Suprapubic skin (tissue), 4 donors: ENCODE data around the gene TOLLIP. TPM values are rescaled to one million over a fixed set of nuclear protein-coding genes. Genes with fewer than 3 reads are reported as not detected.

ENCODE experiments used
- DNase-seq, 2 donors: peaks; one replicate each; pipeline ENCODE4 v3.0.0-alpha.2; 2019; ENCODE audit warnings: low spot score in 2 of 2
- H3K27ac ChIP-seq: fragments of 200-600 bp; sonication (generic); one replicate; pipeline ENCODE4 v1.5.1; 2019
- H3K27me3 ChIP-seq: fragments of 200-600 bp; sonication (generic); one replicate; pipeline ENCODE4 v1.5.1; 2019
- H3K36me3 ChIP-seq: fragments of 200-600 bp; sonication (generic); one replicate; pipeline ENCODE4 v1.5.1; 2019
- H3K4me1 ChIP-seq: fragments of 200-600 bp; sonication (generic); one replicate; pipeline ENCODE4 v1.5.1; 2019
- H3K4me3 ChIP-seq: fragments of 200-600 bp; sonication (generic); one replicate; pipeline ENCODE4 v1.5.1; 2019; ENCODE audit warnings: mild to moderate bottlenecking
- H3K9me3 ChIP-seq: fragments of 200-600 bp; sonication (generic); one replicate; pipeline ENCODE4 v1.5.1; 2019
- CTCF ChIP-seq, 2 donors: fragments of 200-600 bp in 1 of 2; fragments of 450-650 bp in 1 of 2; sonication (generic) in 1 of 2; IDR thresholded peaks; one replicate each; pipeline ENCODE4 v1.5.1; 2016 to 2019; ENCODE audit warnings: antibody characterized with exemption in 2 of 2, mild to moderate bottlenecking in 1 of 2, moderate library complexity in 1 of 2
- EP300 ChIP-seq: sonication (generic); formaldehyde crosslinking; IDR thresholded peaks from one replicate; pipeline ENCODE4 v1.6.1; 2017; ENCODE audit warnings: antibody characterized with exemption
- POLR2A ChIP-seq, 2 donors: fragments of 450-650 bp; IDR thresholded peaks; one replicate each; pipeline ENCODE4 v1.6.1; 2017; ENCODE audit warnings: antibody characterized with exemption in 2 of 2, mild to moderate bottlenecking in 2 of 2, moderate library complexity in 2 of 2
- POLR2AphosphoS5 ChIP-seq, 3 donors: sonication (generic); formaldehyde crosslinking; IDR thresholded peaks; one replicate each; pipeline ENCODE4 v1.6.1; 2017; ENCODE audit warnings: antibody characterized with exemption in 3 of 3
- WGBS: methylation state at CpG from one replicate; pipeline ENCODE4 v1.1.5; 2018; 5-methylcytosine and 5-hydroxymethylcytosine counted together
- total RNA-seq, 4 donors: library from RNA; depleted of rRNA; stranded (reverse); fragments of >200 nt; gene quantifications; one replicate each; pipeline ENCODE4 v1.1.0, GENCODE V29; 2016

Gene TOLLIP
- total RNA-seq, 4 donors from 2014 or later, result 96.6 to 105 (median 100) TPM

GRCh38 chr11:1307998-1308742, 1.3 kb downstream of the TOLLIP start:
- TF ChIP-seq POLR2AphosphoS5 (IDR thresholded peaks at IDR 0.05) (no peak), EP300 (no peak), CTCF (IDR thresholded peaks at IDR 0.05) (no peak), POLR2A (IDR thresholded peaks at IDR 0.05) (no peak)
- no peaks in the 10 kb centered on the region for H3K27me3 ChIP-seq
- no peaks in the 10 kb centered on the region for H3K9me3 ChIP-seq
- peak in 1 of 2 donors; percentile 71 for DNase-seq
- H3K4me3 ChIP-seq, result peak overlapping the region; percentile 99
- WGBS, result 51% methylated on average over 17 of the region's 21 CpGs
- H3K36me3 ChIP-seq, result peaks cover 7% of the 10 kb centered on the region
- peak overlapping the region; percentile 98 for H3K27ac ChIP-seq
- H3K4me1 ChIP-seq, result peaks cover 63% of the 10 kb centered on the region

- Histone ChIP-seq H3K36me3 (peaks cover 8% of the 10 kb centered on the region), H3K4me1 (peaks cover 72% of the 10 kb centered on the region), H3K9me3 (no peaks in the 10 kb centered on the region), H3K27ac (peak overlapping the region; percentile 98), H3K4me3 (peak overlapping the region; percentile 99), H3K27me3 (no peaks in the 10 kb centered on the region)
- 61% methylated on average over 18 of the region's 21 CpGs for WGBS
- DNase-seq, result peak; percentile 77 to 81
- TF ChIP-seq POLR2AphosphoS5 (IDR thresholded peaks at IDR 0.05) (no peak), POLR2A (IDR thresholded peaks at IDR 0.05) (no peak), CTCF (IDR thresholded peaks at IDR 0.05) (no peak), EP300 (no peak)
Measured at GRCh38 chr11:1307163-1307870, 2.1 kb downstream of the TOLLIP start.

GRCh38 chr11:1306186-1307162, 3.0 kb downstream of the TOLLIP start:
- Histone ChIP-seq H3K27me3 (no peaks in the 10 kb centered on the region), H3K4me1 (peaks cover 80% of the 10 kb centered on the region), H3K4me3 (peak overlapping the region; percentile 99), H3K36me3 (peaks cover 8% of the 10 kb centered on the region), H3K27ac (peak overlapping the region; percentile 7), H3K9me3 (no peaks in the 10 kb centered on the region)
- DNase-seq, result peak; percentile 64 to 76
- TF ChIP-seq POLR2AphosphoS5 (IDR thresholded peaks at IDR 0.05) (no peak), EP300 (no peak), CTCF (IDR thresholded peaks at IDR 0.05) (no peak), POLR2A (IDR thresholded peaks at IDR 0.05) (no peak)
- WGBS, result 83% methylated on average over 24 of the region's 30 CpGs

- no peaks in the 10 kb centered on the region for H3K9me3 ChIP-seq
- DNase-seq, result peak; percentile 56 to 63
- no peak overlapping the region for H3K4me3 ChIP-seq
- peaks cover 8% of the 10 kb centered on the region for H3K36me3 ChIP-seq
- WGBS, result 93% methylated on average over 21 of the region's 27 CpGs
- no peaks in the 10 kb centered on the region for H3K27me3 ChIP-seq
- TF ChIP-seq POLR2A (IDR thresholded peaks at IDR 0.05) (no peak), POLR2AphosphoS5 (IDR thresholded peaks at IDR 0.05) (no peak), EP300 (no peak)
- no peak overlapping the region for H3K27ac ChIP-seq
- peaks cover 84% of the 10 kb centered on the region for H3K4me1 ChIP-seq
Measured at GRCh38 chr11:1305501-1306056, 3.9 kb downstream of the TOLLIP start.

- H3K9me3 ChIP-seq, result no peaks in the 10 kb centered on the region
- H3K36me3 ChIP-seq, result peaks cover 8% of the 10 kb centered on the region
- H3K4me3 ChIP-seq, result no peak overlapping the region
- whole genome bisulfite sequencing, result 80% methylated on average over 9 of the region's 13 CpGs
- peaks cover 83% of the 10 kb centered on the region for H3K4me1 ChIP-seq
- H3K27me3 ChIP-seq, result no peaks in the 10 kb centered on the region
- TF ChIP-seq POLR2AphosphoS5 (IDR thresholded peaks at IDR 0.05) (no peak), EP300 (no peak), CTCF (IDR thresholded peaks at IDR 0.05) (no peak), POLR2A (IDR thresholded peaks at IDR 0.05) (no peak)
- no peak overlapping the region for H3K27ac ChIP-seq
- peak; percentile 60 to 71 for DNase-seq
Measured at GRCh38 chr11:1305063-1305495, 4.4 kb downstream of the TOLLIP start.
